ENCODE data around the gene SRSF7.

Gene SRSF7

GRCh38 chr2:38751596-38752410, 642 bp upstream of the SRSF7 start:
- DNase-seq: no peak

GRCh38 chr2:38750011-38750890, 910 bp downstream of the SRSF7 start:
- DNase-seq: peak; percentile 61

GRCh38 chr2:38748943-38749804, 2.0 kb downstream of the SRSF7 start:
- no peak for DNase-seq

GRCh38 chr2:38748391-38748790, 2.8 kb downstream of the SRSF7 start:
- no peak for DNase-seq

- no peak for DNase-seq
These were observed 3.3 kb downstream of the SRSF7 start for GRCh38 chr2:38747819-38748218.

GRCh38 chr2:38747007-38747424, 4.1 kb downstream of the SRSF7 start:
- DNase-seq: no peak

GRCh38 chr2:38745267-38745666, 5.9 kb downstream of the SRSF7 start:
- no peak for DNase-seq

GRCh38 chr2:38744399-38744780, 6.8 kb downstream of the SRSF7 start:
- peak; percentile 17 for DNase-seq

- no peak for DNase-seq
These were observed 7.3 kb downstream of the SRSF7 start for GRCh38 chr2:38743672-38744398.

- DNase-seq: no peak
These were observed 8.2 kb downstream of the SRSF7 start for GRCh38 chr2:38742797-38743559.

GRCh38 chr2:38740851-38741731, 10.1 kb downstream of the SRSF7 start:
- peak; percentile 81 for DNase-seq

GRCh38 chr2:38739524-38739923, 11.6 kb downstream of the SRSF7 start:
- no peak for DNase-seq

GRCh38 chr2:38737925-38738324, 13.2 kb downstream of the SRSF7 start:
- DNase-seq: no peak

- peak; percentile 89 for DNase-seq
These were observed 14.0 kb downstream of the SRSF7 start for GRCh38 chr2:38737000-38737698.

- no peak for DNase-seq
These were observed 15.2 kb downstream of the SRSF7 start for GRCh38 chr2:38735999-38736320.

- no peak for DNase-seq
These were observed 16.7 kb downstream of the SRSF7 start for GRCh38 chr2:38734299-38735058.

- no peak for DNase-seq
These were observed 17.7 kb downstream of the SRSF7 start for GRCh38 chr2:38733300-38733971.

GRCh38 chr2:38731684-38732221, 19.4 kb downstream of the SRSF7 start:
- no peak for DNase-seq
